ENCODE results near the gene CRYBG2. TPM values are rescaled to one million over a fixed set of nuclear protein-coding genes. Genes with fewer than 3 reads are reported as not detected.

The CRYBG2 gene
- total RNA-seq, 1 donor from 2014 or later, result 67.0 TPM

DNA sequence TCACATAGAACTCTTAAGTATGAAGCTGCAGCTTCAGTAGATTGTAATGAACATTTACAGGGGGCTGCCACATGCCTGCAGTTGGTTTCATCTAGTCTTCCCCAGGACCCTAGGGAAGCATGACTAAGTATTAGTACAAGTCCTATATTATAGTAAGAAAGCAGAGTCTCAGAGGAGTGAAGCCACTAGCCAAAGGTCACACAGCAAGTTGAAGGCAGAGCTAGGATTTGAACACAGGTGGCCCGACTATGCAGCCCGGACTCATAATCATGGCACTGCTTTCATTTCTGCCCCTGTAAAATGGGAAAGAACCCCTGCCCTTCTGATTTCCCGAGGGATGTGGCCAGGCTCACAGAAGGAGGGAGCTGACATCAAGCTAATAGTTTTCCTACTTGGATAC, 8.4 kb upstream of the CRYBG2 start:
- intact Hi-C loops (cut with DNase I), result no loop called here
- H3K4me3 ChIP-seq, result no peak overlapping the region
- peaks cover 6% of the 10 kb centered on the region for H3K27me3 ChIP-seq
- peaks cover 14% of the 10 kb centered on the region for H3K4me1 ChIP-seq
- no peaks in the 10 kb centered on the region for H3K9me3 ChIP-seq
- no peak overlapping the region for H3K27ac ChIP-seq
- TF ChIP-seq POLR2A (IDR thresholded peaks at IDR 0.05) (no peak), POLR2AphosphoS5 (IDR thresholded peaks at IDR 0.05; ENCODE audit: insufficient read depth in 1 of 2, low read depth in 1 of 2) (no peak)
- TF ChIP-seq, protein P1, sequence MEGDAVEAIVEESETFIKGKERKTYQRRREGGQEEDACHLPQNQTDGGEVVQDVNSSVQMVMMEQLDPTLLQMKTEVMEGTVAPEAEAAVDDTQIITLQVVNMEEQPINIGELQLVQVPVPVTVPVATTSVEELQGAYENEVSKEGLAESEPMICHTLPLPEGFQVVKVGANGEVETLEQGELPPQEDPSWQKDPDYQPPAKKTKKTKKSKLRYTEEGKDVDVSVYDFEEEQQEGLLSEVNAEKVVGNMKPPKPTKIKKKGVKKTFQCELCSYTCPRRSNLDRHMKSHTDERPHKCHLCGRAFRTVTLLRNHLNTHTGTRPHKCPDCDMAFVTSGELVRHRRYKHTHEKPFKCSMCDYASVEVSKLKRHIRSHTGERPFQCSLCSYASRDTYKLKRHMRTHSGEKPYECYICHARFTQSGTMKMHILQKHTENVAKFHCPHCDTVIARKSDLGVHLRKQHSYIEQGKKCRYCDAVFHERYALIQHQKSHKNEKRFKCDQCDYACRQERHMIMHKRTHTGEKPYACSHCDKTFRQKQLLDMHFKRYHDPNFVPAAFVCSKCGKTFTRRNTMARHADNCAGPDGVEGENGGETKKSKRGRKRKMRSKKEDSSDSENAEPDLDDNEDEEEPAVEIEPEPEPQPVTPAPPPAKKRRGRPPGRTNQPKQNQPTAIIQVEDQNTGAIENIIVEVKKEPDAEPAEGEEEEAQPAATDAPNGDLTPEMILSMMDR (IDR thresholded peaks at IDR 0.05), result no peak
- H3K36me3 ChIP-seq, result no peaks in the 10 kb centered on the region
- no peak for DNase-seq (ENCODE audit: extremely low spot score in 2 of 2)

DNA sequence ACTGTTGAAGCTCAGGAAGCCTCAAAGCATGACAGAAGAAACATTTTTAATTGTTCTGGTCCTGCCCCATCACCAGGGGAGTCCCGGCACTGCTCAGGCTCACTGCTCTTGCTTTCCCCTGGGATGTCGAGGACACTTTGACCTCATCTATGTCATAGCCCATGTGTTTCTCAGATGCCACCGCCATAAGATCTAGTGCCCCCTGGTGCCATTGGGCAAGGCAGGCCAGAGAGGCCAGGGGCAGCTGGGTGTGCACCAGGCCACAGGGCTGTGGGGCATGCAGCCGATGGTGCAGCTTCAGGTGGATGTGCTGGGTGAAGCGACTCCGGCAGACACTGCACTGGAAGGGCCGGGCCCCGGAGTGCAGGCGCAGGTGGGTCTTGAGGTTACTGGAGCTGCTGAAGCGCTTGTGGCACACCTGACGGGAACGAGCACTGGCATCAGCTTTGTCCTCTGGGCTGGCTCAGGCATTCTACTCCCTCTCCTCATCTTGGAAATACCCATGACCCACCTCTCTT, 7.7 kb upstream of the CRYBG2 start:
- Histone ChIP-seq H3K27ac (no peak overlapping the region), H3K4me3 (no peak overlapping the region), H3K27me3 (peaks cover 6% of the 10 kb centered on the region), H3K36me3 (no peaks in the 10 kb centered on the region), H3K9me3 (no peaks in the 10 kb centered on the region), H3K4me1 (peaks cover 14% of the 10 kb centered on the region)
- DNase-seq (ENCODE audit: extremely low spot score in 2 of 2), result no peak
- no peak for TF ChIP-seq POLR2AphosphoS5 (IDR thresholded peaks at IDR 0.05; ENCODE audit: insufficient read depth in 1 of 2, low read depth in 1 of 2)
- TF ChIP-seq POLR2A (IDR thresholded peaks at IDR 0.05), result no peak
- TF ChIP-seq, protein P1 (IDR thresholded peaks at IDR 0.05), result no peak
- intact Hi-C loops (cut with DNase I), result no loop called here

DNA sequence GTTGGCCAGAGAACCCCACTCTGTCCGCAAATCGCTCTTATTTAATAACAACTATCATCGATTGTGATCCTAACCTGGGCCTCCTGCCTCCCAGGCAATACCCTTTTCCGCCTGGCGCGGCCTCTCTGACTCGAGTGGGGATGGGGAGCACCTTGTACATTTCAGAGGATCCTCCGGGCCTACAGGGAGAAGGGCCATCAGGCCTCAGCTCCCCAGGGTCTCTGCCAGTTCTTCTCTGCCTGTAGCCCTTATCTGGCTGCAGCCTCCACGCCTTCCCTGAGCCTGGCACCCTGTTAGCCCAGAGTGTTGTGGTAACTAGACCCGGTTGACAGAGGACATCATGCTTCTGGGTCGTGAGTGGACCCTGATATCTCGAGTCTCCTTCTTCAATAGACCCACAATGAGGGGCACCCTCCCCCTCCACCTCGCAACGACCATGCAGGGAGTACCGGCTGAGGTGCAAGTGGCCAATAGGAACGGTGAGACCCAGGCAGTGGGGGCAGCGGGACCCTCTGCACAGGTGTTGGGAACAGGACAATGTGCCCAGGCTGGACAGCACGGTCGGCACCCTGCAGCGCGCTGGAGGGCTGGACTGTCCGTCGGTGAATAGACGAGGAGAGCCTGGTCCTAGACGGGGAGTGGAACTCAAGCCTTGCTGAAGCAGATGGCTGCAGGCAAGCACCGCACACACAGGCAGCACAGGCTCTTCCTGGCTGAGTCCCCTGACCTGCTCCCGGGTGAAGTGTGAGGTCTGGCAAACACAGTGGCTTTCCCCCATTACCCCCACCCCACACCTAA, 7.1 kb upstream of the CRYBG2 start:
- H3K27me3 ChIP-seq, result peaks cover 6% of the 10 kb centered on the region
- TF ChIP-seq POLR2AphosphoS5 (IDR thresholded peaks at IDR 0.05; ENCODE audit: insufficient read depth in 1 of 2, low read depth in 1 of 2) (no peak), POLR2A (IDR thresholded peaks at IDR 0.05) (no peak)
- TF ChIP-seq, protein P1 (IDR thresholded peaks at IDR 0.05), result no peak
- peak overlapping the region; percentile 32 to 36 for H3K4me3 ChIP-seq

DNA sequence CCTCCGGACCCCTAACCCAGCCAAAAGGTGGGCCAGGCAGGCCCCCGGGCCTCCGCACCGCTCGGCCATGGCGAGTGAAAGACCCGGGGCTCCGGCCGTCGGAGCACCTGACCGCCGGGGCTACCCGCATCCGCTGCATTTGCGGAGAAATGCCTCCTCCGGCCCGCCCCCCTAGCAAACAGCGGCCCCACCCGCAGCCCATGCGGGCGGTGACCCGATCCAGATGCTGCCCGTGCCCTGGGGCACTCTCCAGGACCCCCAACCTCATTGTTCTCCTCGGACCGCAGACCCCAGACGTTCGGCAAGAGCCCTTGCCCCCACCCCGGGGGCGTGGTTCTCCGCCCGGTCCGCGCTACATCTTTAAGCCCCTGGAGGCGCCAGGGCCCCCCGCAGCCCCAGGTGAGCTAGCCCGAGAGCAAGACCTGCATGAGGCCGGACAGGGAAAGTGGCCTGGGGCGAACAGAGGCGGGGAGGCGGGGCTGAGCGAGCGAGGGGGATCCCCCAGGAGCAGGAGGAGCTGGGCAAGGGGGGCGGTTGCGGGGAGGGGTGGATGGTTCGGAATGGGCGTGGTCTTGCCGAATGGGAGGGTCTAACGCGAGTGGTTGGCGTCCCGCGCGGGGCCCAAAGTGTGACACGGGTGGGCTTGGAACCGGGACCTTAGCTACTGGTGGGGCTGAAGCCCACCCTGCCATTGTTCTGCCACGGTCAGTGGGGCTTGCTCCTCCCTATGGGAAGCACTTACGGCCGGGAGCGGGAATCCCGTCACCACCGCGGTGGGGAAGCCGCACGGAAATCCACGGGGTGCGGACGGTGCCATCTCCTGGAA, 6.3 kb upstream of the CRYBG2 start:
- Histone ChIP-seq H3K9me3 (no peaks in the 10 kb centered on the region), H3K27me3 (peaks cover 6% of the 10 kb centered on the region), H3K4me1 (peaks cover 14% of the 10 kb centered on the region), H3K4me3 (peak overlapping the region; percentile 32 to 36), H3K36me3 (no peaks in the 10 kb centered on the region), H3K27ac (no peak overlapping the region)
- no peak for DNase-seq (ENCODE audit: extremely low spot score in 2 of 2)
- intact Hi-C loops (cut with DNase I), result no loop called here
- TF ChIP-seq, protein P1 (IDR thresholded peaks at IDR 0.05), result no peak
- TF ChIP-seq POLR2A (IDR thresholded peaks at IDR 0.05) (no peak), POLR2AphosphoS5 (IDR thresholded peaks at IDR 0.05; ENCODE audit: insufficient read depth in 1 of 2, low read depth in 1 of 2) (no peak)

More for the DNA sequence above, 7.1 kb upstream of the CRYBG2 start:
- no peaks in the 10 kb centered on the region for H3K9me3 ChIP-seq
- intact Hi-C loops (cut with DNase I), result no loop called here
- no peak for DNase-seq (ENCODE audit: extremely low spot score in 2 of 2)
- no peak overlapping the region for H3K27ac ChIP-seq
- H3K4me1 ChIP-seq, result peaks cover 14% of the 10 kb centered on the region
- H3K36me3 ChIP-seq, result no peaks in the 10 kb centered on the region

Data from vagina (tissue), 2 donors.